Endothelial cell (in vitro differentiated cells): ENCODE data around the gene TRIM66. TPM values are rescaled to one million over a fixed set of nuclear protein-coding genes. Genes with fewer than 3 reads are reported as not detected.

Experiments
- DNase-seq: peaks from one replicate; pipeline ENCODE4 v3.0.0; 2021; ENCODE audit warnings: low spot score
- H3K27ac Mint-ChIP-seq: one replicate; pipeline ENCODE4 v1.8.0; 2021; ENCODE audit warnings: mixed read lengths, inconsistent platforms; ENCODE audit not compliant: unreplicated experiment
- H3K27me3 Mint-ChIP-seq: one replicate; pipeline ENCODE4 v1.8.0; 2021; ENCODE audit warnings: mild to moderate bottlenecking, moderate library complexity, mixed read lengths, inconsistent platforms; ENCODE audit not compliant: unreplicated experiment
- H3K36me3 Mint-ChIP-seq: one replicate; pipeline ENCODE4 v1.8.0; 2021; ENCODE audit warnings: mild to moderate bottlenecking, low read depth, mixed read lengths, inconsistent platforms; ENCODE audit not compliant: unreplicated experiment
- H3K4me1 Mint-ChIP-seq: one replicate; pipeline ENCODE4 v1.8.0; 2021; ENCODE audit warnings: mild to moderate bottlenecking, mixed read lengths, inconsistent platforms; ENCODE audit not compliant: unreplicated experiment
- H3K4me3 Mint-ChIP-seq: one replicate; pipeline ENCODE4 v1.8.0; 2021; ENCODE audit warnings: mild to moderate bottlenecking, mixed read lengths, inconsistent platforms; ENCODE audit not compliant: unreplicated experiment
- H3K9me3 Mint-ChIP-seq: one replicate; pipeline ENCODE4 v1.8.0; 2021; ENCODE audit warnings: mixed read lengths, inconsistent platforms; ENCODE audit not compliant: unreplicated experiment
- total RNA-seq: library from RNA; stranded (reverse); fragmentation: NEBNext Ultra II Directional; extraction: Animal tissue kit (Norgen Biotek cat#: 25700); gene quantifications from one replicate; pipeline ENCODE4 v1.2.1, GENCODE V29; 2021; ENCODE audit not compliant: unreplicated experiment
- TF ChIP-seq, protein P1 (sequence below): fragments of 200-600 bp; sonication (generic); IDR thresholded peaks from one replicate; pipeline ENCODE4 v1.5.0; 2021; ENCODE audit warnings: antibody characterized with exemption; ENCODE audit not compliant: unreplicated experiment

TRIM66 gene
- total RNA-seq, 1 donor from 2014 or later = 11.4 TPM

DNA sequence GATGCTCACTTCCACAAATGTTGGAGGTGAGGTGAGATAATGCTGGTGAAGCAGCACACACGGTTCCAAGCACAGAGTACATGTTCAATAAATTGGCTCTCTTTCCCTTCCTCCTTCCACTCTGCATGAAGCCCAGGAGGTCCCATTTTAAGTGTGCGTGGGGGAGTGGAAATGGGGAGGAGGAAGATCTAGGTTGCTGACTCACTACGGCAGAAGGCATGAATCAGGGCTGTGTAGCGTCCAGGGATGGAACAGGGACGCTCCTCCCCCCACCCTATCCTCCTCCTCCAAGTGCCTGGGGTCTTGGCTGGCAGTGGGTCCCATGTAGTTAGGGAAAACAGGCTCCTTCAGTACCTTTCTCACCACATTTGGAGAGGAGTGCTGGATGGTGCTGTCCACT lies 44.2 kb downstream of the TRIM66 start:
- Mint-ChIP-seq H3K4me1 (no peaks in the 10 kb centered on the region), H3K27ac (no peak overlapping the region), H3K27me3 (peaks cover 1% of the 10 kb centered on the region), H3K4me3 (no peak overlapping the region), H3K36me3 (peaks cover 30% of the 10 kb centered on the region), H3K9me3 (no peaks in the 10 kb centered on the region)
- TF ChIP-seq, protein P1, sequence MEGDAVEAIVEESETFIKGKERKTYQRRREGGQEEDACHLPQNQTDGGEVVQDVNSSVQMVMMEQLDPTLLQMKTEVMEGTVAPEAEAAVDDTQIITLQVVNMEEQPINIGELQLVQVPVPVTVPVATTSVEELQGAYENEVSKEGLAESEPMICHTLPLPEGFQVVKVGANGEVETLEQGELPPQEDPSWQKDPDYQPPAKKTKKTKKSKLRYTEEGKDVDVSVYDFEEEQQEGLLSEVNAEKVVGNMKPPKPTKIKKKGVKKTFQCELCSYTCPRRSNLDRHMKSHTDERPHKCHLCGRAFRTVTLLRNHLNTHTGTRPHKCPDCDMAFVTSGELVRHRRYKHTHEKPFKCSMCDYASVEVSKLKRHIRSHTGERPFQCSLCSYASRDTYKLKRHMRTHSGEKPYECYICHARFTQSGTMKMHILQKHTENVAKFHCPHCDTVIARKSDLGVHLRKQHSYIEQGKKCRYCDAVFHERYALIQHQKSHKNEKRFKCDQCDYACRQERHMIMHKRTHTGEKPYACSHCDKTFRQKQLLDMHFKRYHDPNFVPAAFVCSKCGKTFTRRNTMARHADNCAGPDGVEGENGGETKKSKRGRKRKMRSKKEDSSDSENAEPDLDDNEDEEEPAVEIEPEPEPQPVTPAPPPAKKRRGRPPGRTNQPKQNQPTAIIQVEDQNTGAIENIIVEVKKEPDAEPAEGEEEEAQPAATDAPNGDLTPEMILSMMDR = no peak
- DNase-seq = no peak

DNA sequence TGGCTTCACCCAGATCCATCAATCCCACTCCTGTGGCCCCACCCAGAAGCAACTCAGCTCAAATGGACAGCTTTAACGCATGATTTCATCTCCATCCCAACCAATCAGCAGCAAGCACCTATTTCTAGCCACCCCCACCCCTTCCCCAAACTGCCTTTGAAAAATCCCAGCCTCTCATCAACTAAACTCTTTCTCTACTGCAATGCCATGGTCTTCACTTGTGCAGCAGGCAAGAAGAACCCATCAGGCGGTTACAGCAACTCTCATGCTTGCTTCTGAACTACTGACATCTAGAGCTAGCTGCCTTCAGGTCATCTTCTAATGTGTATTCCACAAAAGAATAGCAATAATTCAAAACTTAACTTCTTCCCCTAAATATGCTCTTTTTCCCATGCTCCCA lies 46.3 kb downstream of the TRIM66 start:
- Mint-ChIP-seq H3K9me3 (no peaks in the 10 kb centered on the region), H3K27ac (no peak overlapping the region), H3K4me1 (no peaks in the 10 kb centered on the region), H3K27me3 (peaks cover 1% of the 10 kb centered on the region), H3K4me3 (peak overlapping the region; percentile 37), H3K36me3 (peaks cover 20% of the 10 kb centered on the region)
- TF ChIP-seq, protein P1 = no peak
- no peak for DNase-seq

GRCh38 chr11:8634498-8634897 lies 48.0 kb downstream of the TRIM66 start:
- H3K27me3 Mint-ChIP-seq = peaks cover 1% of the 10 kb centered on the region
- no peak overlapping the region for H3K4me3 Mint-ChIP-seq
- no peak for DNase-seq
- H3K4me1 Mint-ChIP-seq = peaks cover 9% of the 10 kb centered on the region
- no peaks in the 10 kb centered on the region for H3K9me3 Mint-ChIP-seq
- peaks cover 20% of the 10 kb centered on the region for H3K36me3 Mint-ChIP-seq
- TF ChIP-seq, protein P1 = no peak
- H3K27ac Mint-ChIP-seq = no peak overlapping the region

DNA sequence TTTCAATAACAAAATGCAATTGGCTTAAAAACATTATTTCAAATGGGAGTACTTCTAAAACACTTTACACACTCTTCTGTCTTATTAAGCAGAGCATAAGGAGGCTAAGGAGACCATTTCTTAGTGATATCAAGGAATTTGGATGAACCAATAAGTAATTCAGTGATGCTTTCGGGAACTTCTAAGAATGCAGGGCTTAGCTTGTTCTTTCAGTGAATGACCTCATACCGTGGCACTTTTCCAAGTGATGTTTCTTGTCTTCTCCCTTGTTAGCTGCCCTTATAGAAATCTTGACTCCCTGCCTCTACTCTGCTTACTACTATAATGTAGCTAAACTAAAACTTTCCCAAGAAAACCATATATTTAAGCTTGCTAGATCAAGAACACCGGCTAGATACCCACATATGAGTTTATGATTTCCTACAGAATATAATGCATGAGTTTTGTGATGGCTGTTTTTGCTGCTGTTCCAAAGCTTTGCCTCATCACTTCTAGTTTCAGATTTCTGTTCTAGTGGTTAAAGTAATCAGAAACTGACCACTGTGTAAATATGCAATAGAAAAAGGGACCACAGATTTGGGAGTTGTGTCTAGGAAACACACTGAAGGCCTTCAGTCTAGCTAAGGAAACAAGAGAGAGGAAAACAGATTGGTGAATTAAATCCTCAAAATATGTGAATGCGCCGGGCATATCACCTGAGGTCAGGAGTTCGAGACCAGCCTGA lies 50.9 kb downstream of the TRIM66 start:
- TF ChIP-seq, protein P1 = no peak
- Mint-ChIP-seq H3K27me3 (peaks cover 1% of the 10 kb centered on the region), H3K4me3 (no peak overlapping the region), H3K27ac (no peak overlapping the region), H3K36me3 (peaks cover 11% of the 10 kb centered on the region), H3K9me3 (no peaks in the 10 kb centered on the region), H3K4me1 (peaks cover 9% of the 10 kb centered on the region)
- no peak for DNase-seq

DNA sequence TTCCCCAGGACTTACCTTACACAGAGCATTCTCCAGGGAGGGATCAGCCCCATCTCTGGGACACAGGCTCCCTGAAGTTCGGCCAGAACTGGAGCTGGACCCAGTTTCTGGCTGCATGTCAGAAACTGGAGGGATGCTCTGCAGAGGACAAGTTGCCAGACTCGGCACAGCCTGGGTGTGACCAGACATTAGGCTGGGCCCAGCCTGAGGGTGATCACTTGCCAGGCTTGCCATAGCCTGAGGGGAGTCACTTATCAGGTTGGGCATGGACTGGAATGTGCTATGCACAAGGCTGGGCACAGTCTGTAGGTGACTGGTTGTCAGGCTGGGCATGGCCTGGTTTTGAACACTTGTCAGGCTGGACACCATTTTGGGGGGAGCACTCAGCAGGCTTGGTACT lies 57.8 kb downstream of the TRIM66 start:
- Mint-ChIP-seq H3K27ac (no peak overlapping the region), H3K36me3 (peaks cover 15% of the 10 kb centered on the region), H3K9me3 (no peaks in the 10 kb centered on the region), H3K4me1 (peaks cover 4% of the 10 kb centered on the region), H3K4me3 (no peak overlapping the region), H3K27me3 (peaks cover 1% of the 10 kb centered on the region)
- TF ChIP-seq, protein P1 = no peak
- DNase-seq = no peak
